SK-N-MC (cell line): ENCODE results near the gene PDE4B.

ENCODE experiments used
- EZH2 ChIP-seq: fragments of 200-600 bp; sonication (generic); IDR thresholded peaks from one replicate; pipeline ENCODE4 v1.6.1; 2017; ENCODE audit warnings: antibody characterized with exemption
- POLR2AphosphoS5 ChIP-seq: IDR thresholded peaks from 2 replicates; pipeline ENCODE4 v1.6.1; 2012; ENCODE audit warnings: mild to moderate bottlenecking, low read depth, low read length, borderline replicate concordance

DNA sequence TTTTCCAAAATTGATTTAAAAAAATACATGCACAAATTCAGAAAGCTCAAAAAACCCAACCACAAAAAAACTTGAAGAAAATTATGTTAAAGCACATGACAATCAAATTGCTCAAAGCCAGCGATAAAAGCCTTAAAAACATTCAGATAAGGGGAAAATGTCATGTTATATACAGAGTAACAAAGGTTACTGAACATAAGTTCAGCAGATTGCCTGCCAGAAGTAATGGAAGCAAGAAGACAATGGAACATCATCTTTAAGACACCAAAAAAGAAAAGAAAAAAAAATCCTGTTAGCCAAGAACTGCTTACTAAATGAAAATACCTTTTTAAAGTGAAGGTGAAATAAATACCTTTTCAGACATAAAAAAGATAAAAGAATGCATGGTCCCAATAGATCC, 594.0 kb downstream of the PDE4B start:
- TF ChIP-seq POLR2AphosphoS5 (no peak), EZH2 (no peak)
